ENCODE results near the gene DSTYK.
"Not testable (repeated sequence)": the region's sequence is repeated elsewhere in the genome, so short reads cannot be mapped to it uniquely, and the experiment has no call there.

The DSTYK gene

GRCh38 chr1:205236951-205237475 is 25.5 kb upstream of the DSTYK start:
- H3K36me3 ChIP-seq (ENCODE audit: insufficient read depth, low read length): no peaks in the 10 kb centered on the region
- H3K9me3 ChIP-seq (ENCODE audit: low read depth, low read length): no peaks in the 10 kb centered on the region
- no peak overlapping the region for H3K4me3 ChIP-seq
- H3K9ac ChIP-seq (ENCODE audit: insufficient read length): no peak overlapping the region
- no peak overlapping the region for H3K27ac ChIP-seq
- TF ChIP-seq EZH2 (IDR thresholded peaks at IDR 0.05) (no peak), FOXP2 (optimal IDR thresholded peaks at IDR 0.05; ENCODE audit: control extremely low read depth, extremely low read length, insufficient read depth) (no peak), POLR2AphosphoS5 (IDR thresholded peaks at IDR 0.05; ENCODE audit: borderline replicate concordance, low read depth, low read length) (no peak)
- DNase-seq (ENCODE audit: low read depth, low spot score): no peak

GRCh38 chr1:205236526-205236925 is 25.0 kb upstream of the DSTYK start:
- Histone ChIP-seq H3K9me3 (ENCODE audit: low read depth, low read length) (no peaks in the 10 kb centered on the region), H3K4me3 (no peak overlapping the region), H3K9ac (ENCODE audit: insufficient read length) (no peak overlapping the region), H3K27ac (no peak overlapping the region), H3K36me3 (ENCODE audit: insufficient read depth, low read length) (no peaks in the 10 kb centered on the region)
- no peak for DNase-seq (ENCODE audit: low read depth, low spot score)
- TF ChIP-seq EZH2 (IDR thresholded peaks at IDR 0.05) (no peak), FOXP2 (optimal IDR thresholded peaks at IDR 0.05; ENCODE audit: control extremely low read depth, extremely low read length, insufficient read depth) (no peak)

- no peak for DNase-seq (ENCODE audit: low read depth, low spot score)
- Histone ChIP-seq H3K4me3 (no peak overlapping the region), H3K9me3 (ENCODE audit: low read depth, low read length) (no peaks in the 10 kb centered on the region), H3K27ac (no peak overlapping the region), H3K36me3 (ENCODE audit: insufficient read depth, low read length) (no peaks in the 10 kb centered on the region), H3K9ac (ENCODE audit: insufficient read length) (no peak overlapping the region)
- TF ChIP-seq EZH2 (IDR thresholded peaks at IDR 0.05): no peak
- no peak for TF ChIP-seq POLR2AphosphoS5 (IDR thresholded peaks at IDR 0.05; ENCODE audit: borderline replicate concordance, low read depth, low read length)
- no peak for TF ChIP-seq FOXP2 (optimal IDR thresholded peaks at IDR 0.05; ENCODE audit: control extremely low read depth, extremely low read length, insufficient read depth)
Observed at GRCh38 chr1:205235951-205236350, 24.4 kb upstream of the DSTYK start.

- H3K4me3 ChIP-seq; H3K9ac ChIP-seq (ENCODE audit: insufficient read length); DNase-seq (ENCODE audit: low read depth, low spot score); H3K36me3 ChIP-seq (ENCODE audit: insufficient read depth, low read length); H3K9me3 ChIP-seq (ENCODE audit: low read depth, low read length); H3K27ac ChIP-seq: not testable (repeated sequence)
Observed at GRCh38 chr1:205233986-205234385, 22.5 kb upstream of the DSTYK start.

- H3K36me3 ChIP-seq (ENCODE audit: insufficient read depth, low read length): no peaks in the 10 kb centered on the region
- H3K9ac ChIP-seq (ENCODE audit: insufficient read length): no peak overlapping the region
- H3K27ac ChIP-seq: no peak overlapping the region
- no peak for DNase-seq (ENCODE audit: low read depth, low spot score)
- no peak overlapping the region for H3K4me3 ChIP-seq
- TF ChIP-seq EZH2 (IDR thresholded peaks at IDR 0.05): no peak
- TF ChIP-seq POLR2AphosphoS5 (IDR thresholded peaks at IDR 0.05; ENCODE audit: borderline replicate concordance, low read depth, low read length): no peak
- TF ChIP-seq FOXP2 (optimal IDR thresholded peaks at IDR 0.05; ENCODE audit: control extremely low read depth, extremely low read length, insufficient read depth): no peak
- H3K9me3 ChIP-seq (ENCODE audit: low read depth, low read length): no peaks in the 10 kb centered on the region
Observed at GRCh38 chr1:205232945-205233397, 21.5 kb upstream of the DSTYK start.

GRCh38 chr1:205232127-205232820 is 20.8 kb upstream of the DSTYK start:
- no peak overlapping the region for H3K9ac ChIP-seq (ENCODE audit: insufficient read length)
- TF ChIP-seq FOXP2 (optimal IDR thresholded peaks at IDR 0.05; ENCODE audit: control extremely low read depth, extremely low read length, insufficient read depth) (no peak), EZH2 (IDR thresholded peaks at IDR 0.05) (no peak), POLR2AphosphoS5 (IDR thresholded peaks at IDR 0.05; ENCODE audit: borderline replicate concordance, low read depth, low read length) (no peak)
- DNase-seq (ENCODE audit: low read depth, low spot score): no peak
- no peaks in the 10 kb centered on the region for H3K9me3 ChIP-seq (ENCODE audit: low read depth, low read length)
- H3K36me3 ChIP-seq (ENCODE audit: insufficient read depth, low read length): no peaks in the 10 kb centered on the region
- no peak overlapping the region for H3K27ac ChIP-seq
- no peak overlapping the region for H3K4me3 ChIP-seq

GRCh38 chr1:205230982-205231381 is 19.5 kb upstream of the DSTYK start:
- TF ChIP-seq EZH2 (IDR thresholded peaks at IDR 0.05) (no peak), POLR2AphosphoS5 (IDR thresholded peaks at IDR 0.05; ENCODE audit: borderline replicate concordance, low read depth, low read length) (no peak), FOXP2 (optimal IDR thresholded peaks at IDR 0.05; ENCODE audit: control extremely low read depth, extremely low read length, insufficient read depth) (no peak)
- Histone ChIP-seq H3K9ac (ENCODE audit: insufficient read length) (no peak overlapping the region), H3K9me3 (ENCODE audit: low read depth, low read length) (no peaks in the 10 kb centered on the region), H3K36me3 (ENCODE audit: insufficient read depth, low read length) (no peaks in the 10 kb centered on the region), H3K4me3 (no peak overlapping the region), H3K27ac (no peak overlapping the region)
- no peak for DNase-seq (ENCODE audit: low read depth, low spot score)

- Histone ChIP-seq H3K4me3 (peak overlapping the region; percentile 16; the same call in 1 of the 2 replicates), H3K27ac (no peak overlapping the region), H3K36me3 (ENCODE audit: insufficient read depth, low read length) (no peaks in the 10 kb centered on the region), H3K9ac (ENCODE audit: insufficient read length) (no peak overlapping the region), H3K9me3 (ENCODE audit: low read depth, low read length) (no peaks in the 10 kb centered on the region)
- no peak for TF ChIP-seq FOXP2 (optimal IDR thresholded peaks at IDR 0.05; ENCODE audit: control extremely low read depth, extremely low read length, insufficient read depth)
- TF ChIP-seq EZH2 (IDR thresholded peaks at IDR 0.05): no peak
- TF ChIP-seq POLR2AphosphoS5 (IDR thresholded peaks at IDR 0.05; ENCODE audit: borderline replicate concordance, low read depth, low read length): no peak
- DNase-seq (ENCODE audit: low read depth, low spot score): no peak
Observed at GRCh38 chr1:205229916-205230700, 18.6 kb upstream of the DSTYK start.

All from SK-N-MC (cell line).